Activated CD4-positive, alpha-beta memory T cell treated with anti-CD3 and anti-CD28 coated beads for 36 hours (primary cell): ENCODE results near the gene FOXP3. TPM values are rescaled to one million over a fixed set of nuclear protein-coding genes. Genes with fewer than 3 reads are reported as not detected.
A peak's percentile ranks its signal among the peaks of the same experiment; 100 is the strongest.

Experiments
- CTCF ChIA-PET: fragments of 350-600 bp; sonication (Branson Sonifier 250); formaldehyde crosslinking; loops from one replicate; lab custom pipeline; 2021; ENCODE audit warnings: antibody characterized with exemption, inconsistent platforms; lab: Charles Lee
- POLR2A ChIA-PET: fragments of 350-600 bp; sonication (Branson Sonifier 250); formaldehyde crosslinking; loops from one replicate; lab custom pipeline; 2021; ENCODE audit warnings: antibody characterized with exemption; lab: Charles Lee
- DNase-seq: peaks from one replicate; pipeline ENCODE4 v3.0.0-alpha.2; 2020
- H3K27ac Mint-ChIP-seq: one replicate; pipeline ENCODE4 v1.8.0; 2021; ENCODE audit warnings: mixed read lengths
- H3K27me3 Mint-ChIP-seq: one replicate; pipeline ENCODE4 v1.8.0; 2021; ENCODE audit warnings: mixed read lengths
- H3K36me3 Mint-ChIP-seq: one replicate; pipeline ENCODE4 v1.8.0; 2021; ENCODE audit warnings: mixed read lengths
- H3K4me1 Mint-ChIP-seq: one replicate; pipeline ENCODE4 v1.8.0; 2021; ENCODE audit warnings: low read depth, mixed read lengths
- H3K4me3 Mint-ChIP-seq: one replicate; pipeline ENCODE4 v1.8.0; 2021; ENCODE audit warnings: mild to moderate bottlenecking, mixed read lengths
- H3K9me3 Mint-ChIP-seq: one replicate; pipeline ENCODE4 v1.8.0; 2021; ENCODE audit warnings: mixed read lengths
- intact Hi-C: fragments of 100-400 bp; cut with micrococcal nuclease; formaldehyde crosslinking; loops from one replicate; pipeline ENCODE4 v1.15.1; 2023
- total RNA-seq, 2 experiments: library from RNA; stranded (reverse); gene quantifications; one replicate each; pipeline ENCODE4 v1.2.3, GENCODE V29; 2021

The FOXP3 gene
- total RNA-seq, 2 experiments from 2014 or later: 23.1 to 23.8 TPM

DNA sequence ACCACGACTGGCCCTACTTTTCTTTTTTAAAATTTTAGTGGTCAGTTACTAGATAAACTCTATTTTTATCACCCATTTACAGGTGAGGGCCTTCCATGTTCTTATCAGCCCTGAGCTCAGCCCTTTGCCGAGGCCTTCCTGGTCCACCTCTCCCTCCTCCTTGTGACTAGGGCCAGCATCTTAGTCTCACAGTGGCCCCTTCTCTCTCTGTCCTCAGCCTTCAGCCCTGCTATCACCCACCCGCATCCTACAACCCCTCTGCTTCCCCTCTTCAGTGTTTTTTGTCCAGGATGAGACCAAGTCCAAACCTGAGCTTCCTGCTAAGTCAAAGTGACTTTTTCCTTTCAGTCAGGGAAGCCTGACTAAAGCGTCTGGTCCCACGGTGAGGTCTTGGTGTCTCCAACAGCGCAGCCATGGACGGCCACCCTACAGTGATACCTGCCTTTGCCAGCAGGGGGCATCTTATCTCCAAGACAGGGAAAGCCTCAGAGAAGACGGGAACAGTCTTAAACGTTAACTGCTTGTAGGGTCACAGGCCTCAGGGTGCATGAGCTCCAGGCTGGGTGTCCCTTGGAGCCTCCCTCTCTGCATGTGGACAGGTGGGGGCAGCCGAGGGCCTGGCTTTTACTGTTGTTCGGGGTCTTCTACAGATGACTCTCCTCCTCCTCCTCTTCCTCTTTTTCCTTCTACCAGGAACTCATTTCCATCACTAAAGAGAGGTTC, 27.3 kb upstream of the FOXP3 start:
- Mint-ChIP-seq H3K27ac (no peak overlapping the region), H3K36me3 (no peaks in the 10 kb centered on the region), H3K4me3 (no peak overlapping the region), H3K27me3 (no peaks in the 10 kb centered on the region), H3K9me3 (no peaks in the 10 kb centered on the region), H3K4me1 (peaks cover 32% of the 10 kb centered on the region)
- POLR2A ChIA-PET: no interaction called here
- DNase-seq: peak; percentile 79
- intact Hi-C loops: loop anchor here (2.0 kb wide), 1 partner anchor 19 kb away; no protein-coding TSS in a partner anchor
- CTCF ChIA-PET: interaction anchor here (0.8 to 1.4 kb wide), 5 partner anchors 8 to 462 kb away, joined by 3 to 12 read pairs (median 3); no protein-coding TSS in a partner anchor

GRCh38 chrX:49290215-49290614, 25.7 kb upstream of the FOXP3 start:
- no peaks in the 10 kb centered on the region for H3K9me3 Mint-ChIP-seq
- DNase-seq: no peak
- no peak overlapping the region for H3K27ac Mint-ChIP-seq
- H3K4me3 Mint-ChIP-seq: no peak overlapping the region
- ChIA-PET POLR2A (no interaction called here), CTCF (no interaction called here)
- H3K36me3 Mint-ChIP-seq: no peaks in the 10 kb centered on the region
- H3K27me3 Mint-ChIP-seq: no peaks in the 10 kb centered on the region
- intact Hi-C loops: no loop called here
- H3K4me1 Mint-ChIP-seq: peaks cover 31% of the 10 kb centered on the region

GRCh38 chrX:49287665-49288064, 23.2 kb upstream of the FOXP3 start:
- no peak for DNase-seq
- no peaks in the 10 kb centered on the region for H3K36me3 Mint-ChIP-seq
- intact Hi-C loops: no loop called here
- ChIA-PET POLR2A (no interaction called here), CTCF (no interaction called here)
- no peak overlapping the region for H3K4me3 Mint-ChIP-seq
- no peak overlapping the region for H3K27ac Mint-ChIP-seq
- peaks cover 32% of the 10 kb centered on the region for H3K4me1 Mint-ChIP-seq
- no peaks in the 10 kb centered on the region for H3K27me3 Mint-ChIP-seq
- no peaks in the 10 kb centered on the region for H3K9me3 Mint-ChIP-seq

DNA sequence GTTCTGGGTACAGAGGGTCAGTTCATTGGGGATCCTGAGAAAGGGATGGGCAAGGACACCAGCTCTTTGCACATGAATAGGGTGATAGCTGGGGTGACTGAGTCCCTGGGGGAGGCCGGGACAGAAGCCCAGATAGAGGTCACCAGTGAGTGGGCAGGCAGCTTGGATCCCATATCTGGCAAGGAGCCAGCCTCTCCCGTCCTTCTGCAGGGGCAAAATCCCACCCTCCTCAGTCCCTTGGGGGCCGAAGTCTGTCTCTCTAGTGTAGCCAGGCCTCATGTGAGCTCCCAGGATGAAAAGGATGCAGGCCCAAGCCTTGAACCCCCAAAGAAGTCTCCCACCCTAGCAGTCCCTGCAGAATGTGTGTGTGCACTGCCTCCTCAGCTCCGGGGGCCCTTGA, 22.1 kb upstream of the FOXP3 start:
- Mint-ChIP-seq H3K9me3 (no peaks in the 10 kb centered on the region), H3K27ac (no peak overlapping the region), H3K36me3 (no peaks in the 10 kb centered on the region), H3K4me1 (peaks cover 35% of the 10 kb centered on the region), H3K27me3 (no peaks in the 10 kb centered on the region), H3K4me3 (no peak overlapping the region)
- intact Hi-C loops: no loop called here
- DNase-seq: no peak
- CTCF ChIA-PET: interaction anchor here (1.3 kb wide), 1 partner anchor 9 kb away, joined by 4 read pairs; no protein-coding TSS in a partner anchor
- POLR2A ChIA-PET: no interaction called here

DNA sequence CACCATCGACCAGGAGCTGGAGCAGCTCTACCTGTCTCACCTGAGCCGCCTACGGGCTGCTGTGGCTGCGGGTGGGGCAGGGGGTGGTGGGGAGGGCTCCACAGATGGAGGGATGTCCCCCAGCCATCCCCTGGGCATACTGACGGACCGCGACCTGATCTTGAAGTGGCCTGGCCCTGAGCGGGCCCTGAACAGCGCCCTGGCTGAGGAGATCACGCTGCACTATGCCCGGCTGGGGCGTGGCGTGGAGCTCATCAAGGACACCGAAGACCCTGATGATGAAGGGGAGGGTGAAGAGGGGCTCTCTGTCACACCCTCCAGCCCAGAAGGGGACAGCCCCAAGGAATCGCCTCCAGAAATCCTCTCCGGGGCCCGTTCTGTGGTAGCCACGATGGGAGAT, 21.6 kb upstream of the FOXP3 start:
- H3K4me3 Mint-ChIP-seq: no peak overlapping the region
- intact Hi-C loops: no loop called here
- CTCF ChIA-PET: interaction anchor here (1.3 kb wide), 1 partner anchor 9 kb away, joined by 4 read pairs; no protein-coding TSS in a partner anchor
- no peak overlapping the region for H3K27ac Mint-ChIP-seq
- H3K36me3 Mint-ChIP-seq: no peaks in the 10 kb centered on the region
- POLR2A ChIA-PET: no interaction called here
- no peaks in the 10 kb centered on the region for H3K9me3 Mint-ChIP-seq
- no peaks in the 10 kb centered on the region for H3K27me3 Mint-ChIP-seq
- no peak for DNase-seq
- peaks cover 34% of the 10 kb centered on the region for H3K4me1 Mint-ChIP-seq

DNA sequence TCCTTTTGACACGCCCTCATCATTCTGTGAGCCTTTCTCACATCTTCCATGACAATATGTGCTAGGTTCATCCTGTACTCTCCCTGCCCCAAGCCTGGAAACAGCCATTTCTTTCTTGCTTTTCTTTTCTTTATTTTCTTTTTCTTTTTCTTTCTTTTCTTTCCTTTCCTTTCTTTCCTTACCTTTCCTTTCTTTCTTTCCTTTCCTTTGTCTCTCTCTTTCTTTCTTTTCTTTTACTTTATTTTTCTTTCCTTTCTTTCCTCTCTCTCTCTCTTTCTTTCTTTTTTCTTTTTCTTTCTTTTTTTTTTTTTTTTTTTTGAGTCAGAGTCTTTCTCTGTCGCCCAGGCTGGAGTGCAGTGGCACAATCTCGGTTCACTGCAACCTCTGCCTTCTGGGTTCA, 19.7 kb upstream of the FOXP3 start:
- POLR2A ChIA-PET: no interaction called here
- Mint-ChIP-seq H3K4me1 (peaks cover 45% of the 10 kb centered on the region), H3K36me3 (no peaks in the 10 kb centered on the region), H3K27ac (no peak overlapping the region), H3K4me3 (no peak overlapping the region), H3K9me3 (no peaks in the 10 kb centered on the region), H3K27me3 (no peaks in the 10 kb centered on the region)
- CTCF ChIA-PET: interaction anchor here (0.7 kb wide), 1 partner anchor 24 kb away, joined by 3 read pairs; no protein-coding TSS in a partner anchor
- DNase-seq: no peak
- intact Hi-C loops: no loop called here

DNA sequence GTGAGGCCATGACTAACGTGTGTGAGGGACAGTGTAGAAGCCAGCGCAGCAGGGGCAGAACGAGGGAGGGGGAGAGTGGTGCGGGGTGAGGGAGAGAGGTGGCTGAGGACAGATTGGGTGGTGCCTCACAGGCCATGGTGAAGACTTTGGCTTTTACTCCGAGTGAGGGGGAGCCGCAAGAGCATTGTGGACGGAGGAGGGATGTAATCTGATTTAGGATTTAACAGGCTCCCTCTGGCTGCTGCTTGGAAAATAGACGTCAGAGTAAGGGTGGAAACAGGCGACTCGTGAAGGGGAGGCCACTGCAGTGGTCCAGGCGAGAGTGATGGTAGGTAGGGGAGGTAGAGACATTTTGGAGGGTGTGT, 18.1 kb upstream of the FOXP3 start:
- H3K27me3 Mint-ChIP-seq: no peaks in the 10 kb centered on the region
- H3K4me3 Mint-ChIP-seq: no peak overlapping the region
- H3K27ac Mint-ChIP-seq: peak overlapping the region; percentile 33
- POLR2A ChIA-PET: no interaction called here
- no peak for DNase-seq
- intact Hi-C loops: no loop called here
- H3K4me1 Mint-ChIP-seq: peaks cover 48% of the 10 kb centered on the region
- CTCF ChIA-PET: no interaction called here
- no peaks in the 10 kb centered on the region for H3K36me3 Mint-ChIP-seq
- H3K9me3 Mint-ChIP-seq: no peaks in the 10 kb centered on the region

- ChIA-PET CTCF (interaction anchor here (1.1 kb wide), 1 partner anchor 9 kb away, joined by 4 read pairs; no protein-coding TSS in a partner anchor), POLR2A (interaction anchor here (2.0 kb wide), 1 partner anchor 9 kb away, joined by 6 read pairs; the partner anchor contains the start of gene PPP1R3F)
- no peaks in the 10 kb centered on the region for H3K27me3 Mint-ChIP-seq
- no peak for DNase-seq
- H3K9me3 Mint-ChIP-seq: no peaks in the 10 kb centered on the region
- peaks cover 12% of the 10 kb centered on the region for H3K36me3 Mint-ChIP-seq
- H3K4me1 Mint-ChIP-seq: peaks cover 85% of the 10 kb centered on the region
- peak overlapping the region; percentile 100 for H3K27ac Mint-ChIP-seq
- intact Hi-C loops: loop anchor here (10.0 kb wide), 1 partner anchor 703 kb away; the partner anchor contains the start of gene RBM3
- H3K4me3 Mint-ChIP-seq: peak overlapping the region; percentile 73
These were observed 13.6 kb upstream of the FOXP3 start for GRCh38 chrX:49278081-49278480.

GRCh38 chrX:49277535-49277830, 13.0 kb upstream of the FOXP3 start:
- ChIA-PET POLR2A (interaction anchor here (2.0 kb wide), 1 partner anchor 8 kb away, joined by 6 read pairs; the partner anchor contains the start of gene PPP1R3F), CTCF (interaction anchor here (1.1 kb wide), 1 partner anchor 9 kb away, joined by 4 read pairs; no protein-coding TSS in a partner anchor)
- no peaks in the 10 kb centered on the region for H3K9me3 Mint-ChIP-seq
- H3K36me3 Mint-ChIP-seq: peaks cover 12% of the 10 kb centered on the region
- intact Hi-C loops: loop anchor here (10.0 kb wide), 1 partner anchor 703 kb away; the partner anchor contains the start of gene RBM3
- peaks cover 87% of the 10 kb centered on the region for H3K4me1 Mint-ChIP-seq
- peak overlapping the region; percentile 73 for H3K4me3 Mint-ChIP-seq
- DNase-seq: no peak
- no peaks in the 10 kb centered on the region for H3K27me3 Mint-ChIP-seq
- peak overlapping the region; percentile 100 for H3K27ac Mint-ChIP-seq

GRCh38 chrX:49276671-49277534, 12.4 kb upstream of the FOXP3 start:
- peak; percentile 68 for DNase-seq
- H3K27ac Mint-ChIP-seq: peak overlapping the region; percentile 100
- intact Hi-C loops: loop anchor here (10.0 kb wide), 1 partner anchor 702 kb away; the partner anchor contains the start of gene RBM3
- ChIA-PET POLR2A (interaction anchor here (0.6 to 2.0 kb wide), 2 partner anchors 8 kb away, joined by 3 to 6 read pairs; partner anchors contain the start of gene PPP1R3F), CTCF (interaction anchor here (0.6 to 1.1 kb wide), 4 partner anchors 10 to 85 kb away, joined by 3 to 8 read pairs (median 4); no protein-coding TSS in a partner anchor)
- H3K4me3 Mint-ChIP-seq: peak overlapping the region; percentile 73
- peaks cover 13% of the 10 kb centered on the region for H3K36me3 Mint-ChIP-seq
- no peaks in the 10 kb centered on the region for H3K27me3 Mint-ChIP-seq
- peaks cover 87% of the 10 kb centered on the region for H3K4me1 Mint-ChIP-seq
- H3K9me3 Mint-ChIP-seq: no peaks in the 10 kb centered on the region

- Mint-ChIP-seq H3K9me3 (no peaks in the 10 kb centered on the region), H3K4me1 (peaks cover 92% of the 10 kb centered on the region), H3K4me3 (no peak overlapping the region), H3K27me3 (no peaks in the 10 kb centered on the region), H3K27ac (peak overlapping the region; percentile 100), H3K36me3 (peaks cover 17% of the 10 kb centered on the region)
- POLR2A ChIA-PET: interaction anchor here (0.6 to 0.7 kb wide), 2 partner anchors 9 to 83 kb away, joined by 3 to 4 read pairs; no protein-coding TSS in a partner anchor
- CTCF ChIA-PET: interaction anchor here (0.6 to 1.1 kb wide), 3 partner anchors 16 to 84 kb away, joined by 3 to 8 read pairs (median 3); no protein-coding TSS in a partner anchor
- intact Hi-C loops: loop anchor here (10.0 kb wide), 1 partner anchor 701 kb away; the partner anchor contains the start of gene RBM3
- no peak for DNase-seq
These were observed 11.7 kb upstream of the FOXP3 start for GRCh38 chrX:49276207-49276606.
